OCI-LY7 (cell line): Measurements from ENCODE around the gene CD1B.

Experiments
- EZH2phosphoT487 ChIP-seq: fragments of 200-600 bp; sonication (generic); IDR thresholded peaks from 2 replicates; pipeline ENCODE4 v1.6.1; 2018; ENCODE audit warnings: low read depth, borderline replicate concordance, mild to moderate bottlenecking, mixed run types, antibody characterized with exemption, low read length, moderate library complexity, mixed read lengths
- TF ChIP-seq, protein P1 (sequence below): fragments of 200-600 bp; sonication (generic); conservative IDR thresholded peaks from 2 replicates; pipeline ENCODE4 v1.5.1; 2014; ENCODE audit warnings: mild to moderate bottlenecking, antibody characterized with exemption, low read length, moderate library complexity, mixed read lengths

DNA sequence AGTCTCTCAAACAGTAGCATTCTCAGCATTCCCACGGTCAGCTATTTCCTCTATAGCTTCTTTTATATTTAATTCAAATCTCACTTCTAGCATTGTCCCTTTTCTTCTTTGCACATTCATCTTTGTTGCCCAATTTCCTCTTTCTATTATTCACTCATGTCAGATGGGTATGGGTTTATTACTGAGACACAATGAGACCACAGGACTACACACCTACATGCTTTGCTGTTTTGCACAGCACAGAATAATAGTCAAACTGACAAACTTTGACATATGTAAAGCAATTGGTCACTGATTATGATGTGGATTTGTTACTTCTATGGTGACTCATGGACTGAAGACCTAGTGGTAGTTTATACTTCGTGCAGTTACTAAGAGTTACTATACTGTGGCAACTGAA is 47.4 kb downstream of the CD1B start:
- TF ChIP-seq, protein P1, sequence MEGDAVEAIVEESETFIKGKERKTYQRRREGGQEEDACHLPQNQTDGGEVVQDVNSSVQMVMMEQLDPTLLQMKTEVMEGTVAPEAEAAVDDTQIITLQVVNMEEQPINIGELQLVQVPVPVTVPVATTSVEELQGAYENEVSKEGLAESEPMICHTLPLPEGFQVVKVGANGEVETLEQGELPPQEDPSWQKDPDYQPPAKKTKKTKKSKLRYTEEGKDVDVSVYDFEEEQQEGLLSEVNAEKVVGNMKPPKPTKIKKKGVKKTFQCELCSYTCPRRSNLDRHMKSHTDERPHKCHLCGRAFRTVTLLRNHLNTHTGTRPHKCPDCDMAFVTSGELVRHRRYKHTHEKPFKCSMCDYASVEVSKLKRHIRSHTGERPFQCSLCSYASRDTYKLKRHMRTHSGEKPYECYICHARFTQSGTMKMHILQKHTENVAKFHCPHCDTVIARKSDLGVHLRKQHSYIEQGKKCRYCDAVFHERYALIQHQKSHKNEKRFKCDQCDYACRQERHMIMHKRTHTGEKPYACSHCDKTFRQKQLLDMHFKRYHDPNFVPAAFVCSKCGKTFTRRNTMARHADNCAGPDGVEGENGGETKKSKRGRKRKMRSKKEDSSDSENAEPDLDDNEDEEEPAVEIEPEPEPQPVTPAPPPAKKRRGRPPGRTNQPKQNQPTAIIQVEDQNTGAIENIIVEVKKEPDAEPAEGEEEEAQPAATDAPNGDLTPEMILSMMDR = no peak
- no peak for TF ChIP-seq EZH2phosphoT487
